B cell (primary cell): ENCODE results near the gene TSPAN17. TPM values are rescaled to one million over a fixed set of nuclear protein-coding genes. Genes with fewer than 3 reads are reported as not detected.

Experiments used
- ATAC-seq: fragments of 200-7000 bp; cut with Tn5 transposase; one replicate; pipeline ENCODE4 v1.10.0; 2021; ENCODE audit warnings: low read depth, mild to moderate bottlenecking, moderate number of reproducible peaks, moderate library complexity
- CTCF ChIA-PET: fragments of 350-600 bp; sonication (Branson Sonifier 250); formaldehyde crosslinking; loops from one replicate; lab custom pipeline; 2021; ENCODE audit warnings: antibody characterized with exemption, inconsistent platforms; lab: Charles Lee
- POLR2A ChIA-PET: fragments of 350-600 bp; sonication (Branson Sonifier 250); formaldehyde crosslinking; loops from one replicate; lab custom pipeline; 2021; ENCODE audit warnings: antibody characterized with exemption; lab: Charles Lee
- DNase-seq: peaks from one replicate; pipeline ENCODE4 v3.0.0; 2013
- H2AFZ ChIP-seq: 2 replicates; pipeline ENCODE4 v1.6.1; 2012; ENCODE audit warnings: mild to moderate bottlenecking, low read depth, low read length; ENCODE audit not compliant: insufficient read depth, poor library complexity, severe bottlenecking
- H3K27ac ChIP-seq, 2 donors: 1 replicate in 1 of 2; 2 replicates in 1 of 2; pipeline ENCODE4 v1.5.1; 2012 to 2013; ENCODE audit warnings: low read length in 2 of 2, mild to moderate bottlenecking in 2 of 2, moderate library complexity in 1 of 2
- H3K27me3 ChIP-seq, 4 experiments: fragments of 200-600 bp in 1 of 4; sonication (generic) in 1 of 4; replicated peaks in 1 of 4; 1 replicate in 2 of 4; 2 replicates in 2 of 4; pipeline versions ENCODE4 v1.6.1 to v1.7.0; 2013 to 2016; ENCODE audit warnings: low read length in 3 of 4, mild to moderate bottlenecking in 2 of 4, mixed read lengths in 1 of 4, moderate library complexity in 1 of 4; ENCODE audit not compliant: insufficient read depth in 4 of 4, control insufficient read depth in 3 of 4; ENCODE audit errors: control extremely low read depth in 1 of 4
- H3K36me3 ChIP-seq, 2 experiments: replicated peaks in 1 of 2; 1 replicate in 1 of 2; 2 replicates in 1 of 2; pipeline versions ENCODE4 v1.6.1 to v1.7.1; 2013; ENCODE audit warnings: low read length in 1 of 2; ENCODE audit not compliant: insufficient read depth in 2 of 2, control insufficient read depth in 1 of 2; ENCODE audit errors: control extremely low read depth in 1 of 2, extremely low read depth in 1 of 2
- H3K4me1 ChIP-seq, 2 donors: fragments of 200-600 bp in 1 of 2; sonication (generic) in 1 of 2; 1 replicate in 1 of 2; 2 replicates in 1 of 2; pipeline versions ENCODE4 v1.5.1 to v1.6.1; 2013 to 2017; ENCODE audit warnings: low read length in 2 of 2; ENCODE audit not compliant: control insufficient read depth in 2 of 2, insufficient read depth in 2 of 2
- H3K4me2 ChIP-seq: replicated peaks from 2 replicates; pipeline ENCODE3; 2012; ENCODE audit warnings: mild to moderate bottlenecking, low read depth, low read length; ENCODE audit not compliant: poor library complexity, severe bottlenecking
- H3K4me3 ChIP-seq, 5 experiments: fragments of 200-600 bp in 1 of 5; sonication (generic) in 1 of 5; 1 replicate in 3 of 5; 2 replicates in 2 of 5; pipeline versions ENCODE4 v1.5.1 to v1.7.0; 2011 to 2016; ENCODE audit warnings: low read length in 4 of 5, mild to moderate bottlenecking in 4 of 5, low read depth in 2 of 5, control low read depth in 1 of 5, moderate library complexity in 1 of 5; ENCODE audit not compliant: insufficient read depth in 1 of 5; ENCODE audit errors: control extremely low read depth in 1 of 5, extremely low read depth in 1 of 5
- H3K79me2 ChIP-seq: fragments of 200-600 bp; sonication (generic); one replicate; pipeline ENCODE4 v1.6.0; 2016; ENCODE audit warnings: low read length; ENCODE audit not compliant: control insufficient read depth, insufficient read depth
- H3K9ac ChIP-seq: fragments of 200-600 bp; sonication (generic); 2 replicates; pipeline ENCODE4 v1.6.1; 2017; ENCODE audit warnings: mild to moderate bottlenecking, low read length, moderate library complexity
- H3K9me3 ChIP-seq, 3 donors: one replicate each; pipeline versions ENCODE4 v1.6.1 to v1.7.1; 2013; ENCODE audit warnings: low read length in 2 of 3; ENCODE audit not compliant: control insufficient read depth in 2 of 3, insufficient read depth in 1 of 3; ENCODE audit errors: control extremely low read depth in 1 of 3
- H4K20me1 ChIP-seq: 2 replicates; pipeline ENCODE4 v1.6.0; 2012; ENCODE audit warnings: mild to moderate bottlenecking, low read length; ENCODE audit not compliant: insufficient read depth, control insufficient read depth, poor library complexity, severe bottlenecking
- H3K27ac Mint-ChIP-seq: one replicate; pipeline ENCODE4 v1.8.0; 2021; ENCODE audit warnings: mixed read lengths
- H3K27me3 Mint-ChIP-seq: one replicate; pipeline ENCODE4 v1.8.0; 2021; ENCODE audit warnings: mixed read lengths
- H3K4me1 Mint-ChIP-seq: one replicate; pipeline ENCODE4 v1.8.0; 2021; ENCODE audit warnings: mixed read lengths
- H3K4me3 Mint-ChIP-seq: one replicate; pipeline ENCODE4 v1.8.0; 2021; ENCODE audit warnings: mixed read lengths
- H3K9me3 Mint-ChIP-seq: one replicate; pipeline ENCODE4 v1.8.0; 2022; ENCODE audit warnings: mixed read lengths; ENCODE audit not compliant: insufficient read depth
- EZH2 ChIP-seq: IDR thresholded peaks from 2 replicates; pipeline ENCODE4 v1.6.1; 2012; ENCODE audit warnings: borderline replicate concordance, low read depth, mild to moderate bottlenecking, moderate library complexity, low read length; ENCODE audit not compliant: insufficient read depth, poor library complexity, severe bottlenecking
- WGBS: methylation state at CpG from one replicate; pipeline ENCODE4 v1.1.5; 2013; ENCODE audit warnings: missing lambda C conversion rate; ENCODE audit not compliant: insufficient coverage; 5-methylcytosine and 5-hydroxymethylcytosine counted together
- intact Hi-C: fragments of 100-400 bp; cut with micrococcal nuclease; formaldehyde crosslinking; loops from one replicate; pipeline ENCODE4 v1.10.0; 2022
- polyA plus RNA-seq: library from polyadenylated mRNA; depleted of rRNA; stranded (reverse); fragments of >200 nt; gene quantifications from 2 replicates; pipeline ENCODE4 v1.2.3, GENCODE V29; 2012
- total RNA-seq, 2 donors: library from RNA; stranded (reverse); fragments of 120-200 nt in 1 of 2; gene quantifications; 1 replicate in 1 of 2; 2 replicates in 1 of 2; pipeline versions ENCODE4 v1.2.3 to v1.2.4, GENCODE V29; 2013 to 2022
- TF ChIP-seq, protein P1 (sequence below): fragments of 200-600 bp; IDR thresholded peaks from one replicate; pipeline ENCODE4 v1.8.0; 2022; ENCODE audit warnings: antibody characterized with exemption, mild to moderate bottlenecking

TSPAN17 gene
- total and polyA plus RNA-seq, 2 donors (not counting 1 experiment from before 2014, with no cell fraction given), result 20.5 to 21.0 TPM

- no peak for TF ChIP-seq EZH2
- TF ChIP-seq, protein P1, sequence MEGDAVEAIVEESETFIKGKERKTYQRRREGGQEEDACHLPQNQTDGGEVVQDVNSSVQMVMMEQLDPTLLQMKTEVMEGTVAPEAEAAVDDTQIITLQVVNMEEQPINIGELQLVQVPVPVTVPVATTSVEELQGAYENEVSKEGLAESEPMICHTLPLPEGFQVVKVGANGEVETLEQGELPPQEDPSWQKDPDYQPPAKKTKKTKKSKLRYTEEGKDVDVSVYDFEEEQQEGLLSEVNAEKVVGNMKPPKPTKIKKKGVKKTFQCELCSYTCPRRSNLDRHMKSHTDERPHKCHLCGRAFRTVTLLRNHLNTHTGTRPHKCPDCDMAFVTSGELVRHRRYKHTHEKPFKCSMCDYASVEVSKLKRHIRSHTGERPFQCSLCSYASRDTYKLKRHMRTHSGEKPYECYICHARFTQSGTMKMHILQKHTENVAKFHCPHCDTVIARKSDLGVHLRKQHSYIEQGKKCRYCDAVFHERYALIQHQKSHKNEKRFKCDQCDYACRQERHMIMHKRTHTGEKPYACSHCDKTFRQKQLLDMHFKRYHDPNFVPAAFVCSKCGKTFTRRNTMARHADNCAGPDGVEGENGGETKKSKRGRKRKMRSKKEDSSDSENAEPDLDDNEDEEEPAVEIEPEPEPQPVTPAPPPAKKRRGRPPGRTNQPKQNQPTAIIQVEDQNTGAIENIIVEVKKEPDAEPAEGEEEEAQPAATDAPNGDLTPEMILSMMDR, result no peak
- H3K4me1 ChIP-seq, result peaks cover 4 to 9% of the 10 kb centered on the region in 2 donors
- H3K27ac ChIP-seq, result no peak overlapping the region
- no peak overlapping the region for H3K4me3 ChIP-seq
- no peak overlapping the region for H3K4me3 Mint-ChIP-seq
- H4K20me1 ChIP-seq, result no peaks in the 10 kb centered on the region
- WGBS, result 75% methylated on average over 2 of the region's 2 CpGs
- no peaks in the 10 kb centered on the region for H3K79me2 ChIP-seq
- H3K27me3 Mint-ChIP-seq, result peaks cover 52% of the 10 kb centered on the region
- intact Hi-C loops, result no loop called here
- peaks cover 0 to 37% (median 13%) of the 10 kb centered on the region in 4 experiments for H3K27me3 ChIP-seq
- H3K9me3 Mint-ChIP-seq, result no peaks in the 10 kb centered on the region
- no peak overlapping the region for H3K9ac ChIP-seq
- H3K27ac Mint-ChIP-seq, result no peak overlapping the region
- ChIA-PET CTCF (no interaction called here), POLR2A (interaction anchor here (1.1 kb wide), 1 partner anchor 76 kb away, joined by 3 read pairs; no protein-coding TSS in a partner anchor)
- no peaks in the 10 kb centered on the region for H3K36me3 ChIP-seq
- no peak overlapping the region for H2AFZ ChIP-seq
- ATAC-seq (no peak), DNase-seq (no peak)
- no peaks in the 10 kb centered on the region for H3K9me3 ChIP-seq
- no peak overlapping the region for H3K4me2 ChIP-seq
- H3K4me1 Mint-ChIP-seq, result peaks cover 10% of the 10 kb centered on the region
Measured at GRCh38 chr5:176612855-176613254, 34.4 kb upstream of the TSPAN17 start.

- H3K9me3 ChIP-seq, result peaks cover 0 to 16% (median 0%) of the 10 kb centered on the region in 3 donors
- ATAC-seq (no peak), DNase-seq (no peak)
- no peaks in the 10 kb centered on the region for H3K9me3 Mint-ChIP-seq
- peaks cover 63% of the 10 kb centered on the region for H3K27me3 Mint-ChIP-seq
- peaks cover 20 to 21% of the 10 kb centered on the region in 2 donors for H3K4me1 ChIP-seq
- no peak overlapping the region for H3K4me2 ChIP-seq
- H3K4me1 Mint-ChIP-seq, result peaks cover 14% of the 10 kb centered on the region
- H3K4me3 ChIP-seq, result no peak overlapping the region
- H3K9ac ChIP-seq, result no peak overlapping the region
- H3K27ac ChIP-seq, result no peak overlapping the region
- TF ChIP-seq, protein P1, result no peak
- no peak for TF ChIP-seq EZH2
- H3K4me3 Mint-ChIP-seq, result no peak overlapping the region
- ChIA-PET CTCF (no interaction called here), POLR2A (no interaction called here)
- intact Hi-C loops, result no loop called here
- 72% methylated on average over 3 of the region's 8 CpGs for WGBS
- H3K27me3 ChIP-seq, result peaks cover 0 to 58% (median 27%) of the 10 kb centered on the region in 4 experiments
- H3K27ac Mint-ChIP-seq, result no peak overlapping the region
- no peaks in the 10 kb centered on the region for H3K36me3 ChIP-seq
- no peaks in the 10 kb centered on the region for H3K79me2 ChIP-seq
- H4K20me1 ChIP-seq, result no peaks in the 10 kb centered on the region
- no peak overlapping the region for H2AFZ ChIP-seq
Measured at GRCh38 chr5:176614805-176615478, 32.3 kb upstream of the TSPAN17 start.
